Naive thymus-derived CD8-positive, alpha-beta T cell (primary cell): ENCODE measurements around the gene RNF135. TPM values are rescaled to one million over a fixed set of nuclear protein-coding genes. Genes with fewer than 3 reads are reported as not detected.

ENCODE experiments used
- polyA plus RNA-seq, 3 donors: library from polyadenylated mRNA; unstranded; fragments of 300-500 nt; fragmentation: Illumina TruSeq; gene quantifications; one replicate each; pipeline ENCODE4 v1.2.3, GENCODE V29; 2021
- total RNA-seq, 8 experiments: library from RNA in 2 of 8; stranded (reverse) in 2 of 8; gene quantifications; one replicate each; pipeline ENCODE4 v1.2.3 and lab custom pipeline; 2021 to 2026

Gene RNF135
- total and polyA plus RNA-seq, 5 experiments from 2014 or later = 2.9 to 5.4 (median 3.3) TPM

Other genes with a start within 250 kb of the RNF135 start
- gene CRLF3, start 146.3 kb upstream of the RNF135 start, total RNA-seq = 100 to 1,000 TPM; 128 to 138 TPM
- 100 to 1,000 TPM; 134 to 198 (median 182) TPM for gene CRLF3, start 146.3 kb upstream of the RNF135 start, polyA plus RNA-seq
- gene ATAD5, start 139.1 kb upstream of the RNF135 start, total RNA-seq = 1 to 10 TPM; 5.6 to 5.9 TPM
- 1 to 10 TPM in 2 of 3 donors, under 1 TPM in 1; 0.95 to 1.5 (median 1.5) TPM for gene ATAD5, start 139.1 kb upstream of the RNF135 start, polyA plus RNA-seq
- gene TEFM, start 64.8 kb upstream of the RNF135 start, total RNA-seq = 10 to 100 TPM; 16.4 to 18.9 TPM
- gene TEFM, start 64.8 kb upstream of the RNF135 start, polyA plus RNA-seq = 10 to 100 TPM; 12.3 to 16.9 (median 13.2) TPM
- gene ADAP2, start 49.1 kb upstream of the RNF135 start, total RNA-seq = 1 to 10 TPM; 3.0 to 3.6 TPM
- gene ADAP2, start 49.1 kb upstream of the RNF135 start, polyA plus RNA-seq = 1 to 10 TPM in 1 of 3 donors, under 1 TPM in 1, not detected in 1; 0.11 to 1.1 TPM
- 10 to 100 TPM; 45.9 to 47.3 TPM for gene NF1, start 123.9 kb downstream of the RNF135 start, total RNA-seq
- gene NF1, start 123.9 kb downstream of the RNF135 start, polyA plus RNA-seq = 10 to 100 TPM in 2 of 3 donors, 1 to 10 TPM in 1; 7.5 to 14.3 (median 11.0) TPM